Cerebellar nuclear complex (tissue), 1 donor: ENCODE measurements around the gene HBA1.
"Not testable (repeated sequence)": the region's sequence is repeated elsewhere in the genome, so short reads cannot be mapped to it uniquely, and the experiment has no call there.

ENCODE experiments used
- DNase-seq, 2 experiments: peaks; one replicate each; lab custom pipeline; 2025; lab: John Stamatoyannopoulos, UW

The HBA1 gene

GRCh38 chr16:159136-159849 lies 17.2 kb upstream of the HBA1 start:
- no peak for DNase-seq

GRCh38 chr16:160242-160641 lies 16.2 kb upstream of the HBA1 start:
- DNase-seq, result not testable (repeated sequence)

- no peak for DNase-seq
Measured at GRCh38 chr16:160691-161190, 15.7 kb upstream of the HBA1 start.

GRCh38 chr16:162271-162991 lies 14.0 kb upstream of the HBA1 start:
- no peak for DNase-seq

- not testable (repeated sequence) for DNase-seq
Measured at GRCh38 chr16:163139-163538, 13.3 kb upstream of the HBA1 start.

- DNase-seq, result not testable (repeated sequence)
Measured at GRCh38 chr16:163696-164095, 12.8 kb upstream of the HBA1 start.

GRCh38 chr16:164134-164823 lies 12.2 kb upstream of the HBA1 start:
- not testable (repeated sequence) for DNase-seq

GRCh38 chr16:164827-165538 lies 11.5 kb upstream of the HBA1 start:
- DNase-seq, result no peak

- DNase-seq, result no peak
Measured at GRCh38 chr16:165539-166374, 10.7 kb upstream of the HBA1 start, which contains the start of gene HBM. HBM (plus strand) TSS chr16:165978; CDS start chr16:165998, 20 bp downstream.

GRCh38 chr16:166375-167121 lies 9.9 kb upstream of the HBA1 start:
- DNase-seq, result no peak

- no peak for DNase-seq
Measured at GRCh38 chr16:167122-167690, 9.3 kb upstream of the HBA1 start.

GRCh38 chr16:168424-168823 lies 8.1 kb upstream of the HBA1 start:
- no peak for DNase-seq

GRCh38 chr16:169014-169413 lies 7.5 kb upstream of the HBA1 start:
- DNase-seq, result no peak

GRCh38 chr16:170088-170507 lies 6.4 kb upstream of the HBA1 start:
- not testable (repeated sequence) for DNase-seq

GRCh38 chr16:170788-171187 lies 5.7 kb upstream of the HBA1 start:
- DNase-seq, result no peak

- DNase-seq, result not testable (repeated sequence)
Measured at GRCh38 chr16:172374-172941, 4.0 kb upstream of the HBA1 start, which contains the start of gene HBA2. HBA2 (plus strand) TSS chr16:172876; CDS start chr16:172913, 37 bp downstream.

GRCh38 chr16:173211-173854 lies 3.1 kb upstream of the HBA1 start:
- not testable (repeated sequence) for DNase-seq

- not testable (repeated sequence) for DNase-seq
Measured at GRCh38 chr16:173928-174769, 2.3 kb upstream of the HBA1 start.
